HepG2 (cell line): ENCODE results near the gene ATAD3C. TPM values are rescaled to one million over a fixed set of nuclear protein-coding genes. Genes with fewer than 3 reads are reported as not detected.
A peak's percentile ranks its signal among the peaks of the same experiment; 100 is the strongest.

ENCODE experiments used
- ATAC-seq: fragments of 200-7000 bp; cut with Tn5 transposase; 3 replicates; pipeline ENCODE4 v1.9.1; 2020; ENCODE audit warnings: mild to moderate bottlenecking, moderate library complexity
- BruUV-seq: library from RNA; stranded (reverse); fragments of 400-500 nt; replicated peaks from 2 replicates; lab custom pipeline; 2021; lab: Mats Ljungman, UMichigan
- CTCF ChIA-PET: fragments of 300-600 bp; formaldehyde crosslinking; extraction: SDS; loops from one replicate; lab custom pipeline; 2021; ENCODE audit warnings: low total read pairs, inconsistent platforms, low intra/inter-chr PET ratio; lab: Yijun Ruan, JAX
- POLR2A ChIA-PET: fragments of 350-600 bp; sonication (Branson Sonifier 250); formaldehyde crosslinking; loops from one replicate; lab custom pipeline; 2020; ENCODE audit warnings: antibody characterized with exemption, inconsistent platforms; lab: Yijun Ruan, JAX
- DNase-seq: peaks from one replicate; pipeline ENCODE4 v3.0.0-alpha.2; 2015; ENCODE audit warnings: low spot score
- FAIRE-seq: peaks from 3 replicates; lab custom pipeline; 2011; peaks lifted over from hg19 to GRCh38; lab: Jason Lieb, UNC
- H2AFZ ChIP-seq: one replicate; pipeline ENCODE4 v1.6.1; 2011; ENCODE audit warnings: low read length, inconsistent platforms
- H3K27ac ChIP-seq: fragments of 300-600 bp; 3 replicates; pipeline ENCODE4 v1.8.0; 2011; ENCODE audit warnings: mixed run types, mild to moderate bottlenecking, mixed read lengths, low read length, inconsistent platforms; ENCODE audit not compliant: insufficient read depth; ENCODE audit errors: extremely low read length
- H3K27me3 ChIP-seq, 2 experiments: fragments of 200-600 bp in 1 of 2; 2 replicates in 1 of 2; 3 replicates in 1 of 2; pipeline versions ENCODE4 v1.6.0 to v1.8.0; 2011; ENCODE audit warnings: low read length in 2 of 2, mild to moderate bottlenecking in 2 of 2, moderate library complexity in 2 of 2, inconsistent platforms in 1 of 2; ENCODE audit not compliant: insufficient read depth in 2 of 2, control insufficient read depth in 1 of 2
- H3K36me3 ChIP-seq, 2 experiments: fragments of 200-600 bp in 1 of 2; replicated peaks in 1 of 2; 2 replicates in 1 of 2; 3 replicates in 1 of 2; pipeline versions ENCODE4 v1.5.1 to v1.8.0; 2011; ENCODE audit warnings: low read length in 2 of 2, inconsistent platforms in 1 of 2; ENCODE audit not compliant: insufficient read depth in 2 of 2, control insufficient read depth in 1 of 2
- H3K4me1 ChIP-seq: 2 replicates; pipeline ENCODE4 v1.5.1; 2012; ENCODE audit warnings: low read length, inconsistent platforms; ENCODE audit not compliant: insufficient read depth
- H3K4me2 ChIP-seq: 2 replicates; pipeline ENCODE4 v1.6.0; 2011; ENCODE audit warnings: low read depth, low read length, inconsistent platforms
- H3K4me3 ChIP-seq, 3 experiments: fragments of 200-600 bp in 1 of 3; sonication (generic), shearing (Covaris generic) in 1 of 3; replicated peaks in 1 of 3; 2 replicates each; pipeline ENCODE4 v1.5.1; 2011 to 2016; ENCODE audit warnings: low read length in 3 of 3, inconsistent platforms in 2 of 3, low read depth in 2 of 3, mild to moderate bottlenecking in 2 of 3, control low read depth in 1 of 3, mixed read lengths in 1 of 3; ENCODE audit not compliant: insufficient read depth in 1 of 3
- H3K79me2 ChIP-seq: one replicate; pipeline ENCODE4 v1.6.1; 2011; ENCODE audit warnings: low read length, inconsistent platforms; ENCODE audit not compliant: insufficient read depth
- H3K9ac ChIP-seq: 2 replicates; pipeline ENCODE4 v1.6.0; 2011; ENCODE audit warnings: mild to moderate bottlenecking, low read depth, low read length, inconsistent platforms; ENCODE audit not compliant: insufficient read depth
- H3K9me3 ChIP-seq: 2 replicates; pipeline ENCODE4 v1.5.1; 2012; ENCODE audit warnings: mild to moderate bottlenecking, low read length
- H4K20me1 ChIP-seq: 2 replicates; pipeline ENCODE4 v1.6.0; 2011; ENCODE audit warnings: inconsistent platforms, mild to moderate bottlenecking, low read length, moderate library complexity; ENCODE audit not compliant: insufficient read depth
- CREB1 ChIP-seq, 2 experiments: fragments of 450-650 bp in 1 of 2; IDR thresholded peaks; 2 replicates each; pipeline ENCODE4 v1.6.1; 2016 to 2017; ENCODE audit warnings: control low read depth in 1 of 2, mild to moderate bottlenecking in 1 of 2, missing compliant biosample characterization in 1 of 2, missing genetic modification characterization in 1 of 2
- HNRNPL ChIP-seq: fragments of 200-400 bp; formaldehyde crosslinking; IDR thresholded peaks from 2 replicates; pipeline ENCODE4 v1.6.1; 2017; ENCODE audit warnings: mild to moderate bottlenecking, low read depth, low read length
- ISL2 ChIP-seq: sonication (generic); formaldehyde crosslinking; IDR thresholded peaks from 2 replicates; pipeline ENCODE4 v1.5.0; 2020; ENCODE audit warnings: missing genetic modification reagents
- MAFK ChIP-seq, 2 experiments: IDR thresholded peaks in 1 of 2; conservative IDR thresholded peaks in 1 of 2; 2 replicates each; pipeline ENCODE4 v1.6.1; 2011; ENCODE audit warnings: improper control_type of control experiment in 2 of 2, low read length in 2 of 2
- MEF2D ChIP-seq: sonication (generic); formaldehyde crosslinking; IDR thresholded peaks from 2 replicates; pipeline ENCODE4 v1.5.1; 2020; ENCODE audit warnings: mild to moderate bottlenecking, missing genetic modification reagents
- ONECUT2 ChIP-seq: sonication (generic); formaldehyde crosslinking; IDR thresholded peaks from 2 replicates; pipeline ENCODE4 v1.4.0; 2020; ENCODE audit warnings: missing genetic modification reagents
- RBFOX2 ChIP-seq: fragments of 200-400 bp; formaldehyde crosslinking; IDR thresholded peaks from 2 replicates; pipeline ENCODE4 v1.6.1; 2017; ENCODE audit warnings: low read depth, mild to moderate bottlenecking, low read length
- RBM39 ChIP-seq: fragments of 200-400 bp; formaldehyde crosslinking; IDR thresholded peaks from one replicate; pipeline ENCODE4 v1.6.1; 2018; ENCODE audit warnings: antibody characterized with exemption, mild to moderate bottlenecking, low read depth, low read length; ENCODE audit not compliant: poor library complexity, severe bottlenecking
- ZNF382 ChIP-seq: sonication (generic); formaldehyde crosslinking; IDR thresholded peaks from 2 replicates; pipeline ENCODE4 v1.5.0; 2020; ENCODE audit warnings: missing genetic modification reagents, mild to moderate bottlenecking, borderline replicate concordance
- WGBS: methylation state at CpG from one replicate; pipeline ENCODE4 v1.1.6; 2017; ENCODE audit warnings: low lambda C conversion rate; 5-methylcytosine and 5-hydroxymethylcytosine counted together
- in situ Hi-C: cut with HindIII; loops from 2 replicates; pipeline ENCODE4 v1.10.0; 2017; ENCODE audit warnings: low pct_unique_long_range_greater_than_20kb; ENCODE audit not compliant: extremely low pct_ligation_motif_present
- intact Hi-C: fragments of 100-400 bp; cut with micrococcal nuclease; formaldehyde crosslinking; loops from one replicate; pipeline ENCODE4 v1.10.0; 2022; ENCODE audit not compliant: unreplicated experiment
- polyA plus RNA-seq, 8 experiments: library from polyadenylated mRNA; depleted of rRNA in 3 of 8; stranded (reverse) in 7 of 8; unstranded in 1 of 8; fragments of >200 nt; fragmentation: Illumina TruSeq in 4 of 8; extraction: Trizol in 4 of 8; gene quantifications; 2 replicates each; pipeline versions ENCODE4 v1.2.1 to v1.2.3, GENCODE V29; 2011 to 2016; ENCODE audit warnings: low read depth in 4 of 8, missing spikeins in 1 of 8, mixed read lengths in 1 of 8; ENCODE audit not compliant: insufficient read depth in 1 of 8
- total RNA-seq, 5 experiments: library from RNA; depleted of rRNA; stranded (reverse); fragments of >200 nt; fragmentation: Illumina TruSeq; extraction: Trizol; gene quantifications; 2 replicates each; pipeline ENCODE4 v1.2.3, GENCODE V29; 2016; ENCODE audit warnings: low read depth in 1 of 5
- TF ChIP-seq, protein P1 (sequence below): sonication (generic); formaldehyde crosslinking; IDR thresholded peaks from 2 replicates; pipeline ENCODE4 v1.4.0; 2020; ENCODE audit warnings: missing genetic modification reagents
- TF ChIP-seq, protein P2 (sequence below): sonication (generic); formaldehyde crosslinking; conservative IDR thresholded peaks from 2 replicates; pipeline ENCODE4 v1.4.0; 2020; ENCODE audit warnings: mild to moderate bottlenecking, missing genetic modification reagents, moderate library complexity
- TF ChIP-seq, protein P3 (sequence below): sonication (generic); formaldehyde crosslinking; IDR thresholded peaks from 2 replicates; pipeline ENCODE4 v1.8.1; 2023; ENCODE audit warnings: mild to moderate bottlenecking, missing genetic modification reagents

Gene ATAD3C
- total and polyA plus RNA-seq, 2 of the 13 experiments (the other 11 are each of a cell fraction or from before 2014, with no cell fraction given), result 2.4 to 3.2 TPM

DNA sequence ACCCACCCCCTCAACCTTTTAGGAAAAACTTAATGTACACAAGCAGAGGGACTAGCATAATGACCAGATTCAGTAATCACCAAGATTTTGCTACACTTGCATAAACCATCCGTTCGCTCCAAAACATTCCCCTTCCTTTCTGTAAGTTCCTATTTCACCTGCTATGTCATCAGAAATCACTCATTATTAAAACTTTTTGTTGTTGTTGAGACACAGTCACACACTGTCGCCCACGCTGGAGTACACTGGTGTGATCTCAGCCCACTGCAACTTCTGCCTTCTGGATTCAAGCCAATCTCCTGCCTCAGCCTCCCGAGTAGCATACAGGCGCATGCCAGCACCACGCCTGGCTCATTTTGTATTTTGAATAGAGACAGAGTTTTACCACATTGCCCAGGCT lies 45.8 kb upstream of the ATAD3C start (continued):
- TF ChIP-seq MAFK (conservative IDR thresholded peaks at IDR 0.05 in 1 of 2, IDR thresholded peaks at IDR 0.05 in 1 of 2; ENCODE audit: low read length in 2 of 2) (peak; percentile 39 to 50), RBFOX2 (0 out of 2 replicates have a peak, but pooled peaks have one; percentile 16)

DNA sequence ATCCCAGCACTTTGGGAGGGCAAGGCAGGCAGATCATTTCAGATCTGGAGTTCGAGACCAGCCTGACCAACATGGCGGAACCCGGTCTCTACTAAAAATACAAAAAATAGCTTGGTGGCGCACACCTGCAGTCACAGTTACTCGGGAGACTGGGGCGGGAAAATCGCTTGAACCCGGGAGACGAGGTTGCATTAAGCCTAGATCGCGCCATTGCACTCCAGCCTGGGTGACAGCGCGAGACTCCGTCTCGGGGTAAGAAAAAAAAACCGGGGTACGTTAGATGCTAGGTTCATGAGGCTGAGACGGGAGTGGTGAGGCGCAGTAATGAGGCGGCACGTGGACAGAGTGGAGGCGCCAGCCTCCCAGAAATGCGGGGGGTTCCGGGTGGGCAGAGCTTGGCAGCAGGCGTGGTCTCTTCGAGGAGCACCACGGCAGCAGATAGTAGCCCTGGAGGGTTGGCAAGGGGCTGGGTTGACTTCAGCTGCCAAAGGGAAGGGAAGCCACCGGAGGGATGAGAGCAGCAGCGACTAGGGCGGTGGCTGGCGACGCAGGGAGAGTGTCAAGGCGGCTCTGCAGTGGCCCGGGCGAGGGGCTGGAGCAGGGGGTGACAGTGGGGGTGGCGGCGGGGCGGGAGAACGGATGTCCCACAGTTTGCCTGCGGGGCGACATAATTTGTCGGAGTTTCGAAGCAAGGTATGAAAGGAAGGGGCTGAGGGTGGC lies 43.2 kb upstream of the ATAD3C start:
- Histone ChIP-seq H3K9ac (peak overlapping the region; percentile 96), H3K27me3 (no peaks in the 10 kb centered on the region), H4K20me1 (peaks cover 29% of the 10 kb centered on the region), H3K4me3 (peak overlapping the region; percentile 81 to 89 (median 87)), H2AFZ (no peak overlapping the region), H3K9me3 (no peaks in the 10 kb centered on the region), H3K27ac (peak overlapping the region; percentile 91), H3K4me1 (peaks cover 58% of the 10 kb centered on the region), H3K4me2 (peak overlapping the region; percentile 81), H3K79me2 (peaks cover 46% of the 10 kb centered on the region), H3K36me3 (peaks cover 6 to 26% of the 10 kb centered on the region in 2 experiments; a peak in 3 of 5 replicates)
- BruUV-seq, result no TSS peak
- ChIA-PET POLR2A (interaction anchor here (0.8 to 12.4 kb wide), 11 partner anchors 9 to 105 kb away, joined by 3 to 355 read pairs (median 5); partner anchors contain the start of genes ANKRD65, AURKAIP1 and VWA1), CTCF (interaction anchor here (1.3 kb wide), 1 partner anchor 35 kb away, joined by 3 read pairs; no protein-coding TSS in a partner anchor)
- WGBS, result 44% methylated on average over 39 of the region's 43 CpGs
- in situ Hi-C loops, result no loop called here
- intact Hi-C loops, result loop anchor here (5.0 kb wide), 1 partner anchor 36 kb away; no protein-coding TSS in a partner anchor
- peak; percentile 15 for ATAC-seq
- DNase-seq, result no peak
- FAIRE-seq, result no peak
- TF ChIP-seq, protein P1, sequence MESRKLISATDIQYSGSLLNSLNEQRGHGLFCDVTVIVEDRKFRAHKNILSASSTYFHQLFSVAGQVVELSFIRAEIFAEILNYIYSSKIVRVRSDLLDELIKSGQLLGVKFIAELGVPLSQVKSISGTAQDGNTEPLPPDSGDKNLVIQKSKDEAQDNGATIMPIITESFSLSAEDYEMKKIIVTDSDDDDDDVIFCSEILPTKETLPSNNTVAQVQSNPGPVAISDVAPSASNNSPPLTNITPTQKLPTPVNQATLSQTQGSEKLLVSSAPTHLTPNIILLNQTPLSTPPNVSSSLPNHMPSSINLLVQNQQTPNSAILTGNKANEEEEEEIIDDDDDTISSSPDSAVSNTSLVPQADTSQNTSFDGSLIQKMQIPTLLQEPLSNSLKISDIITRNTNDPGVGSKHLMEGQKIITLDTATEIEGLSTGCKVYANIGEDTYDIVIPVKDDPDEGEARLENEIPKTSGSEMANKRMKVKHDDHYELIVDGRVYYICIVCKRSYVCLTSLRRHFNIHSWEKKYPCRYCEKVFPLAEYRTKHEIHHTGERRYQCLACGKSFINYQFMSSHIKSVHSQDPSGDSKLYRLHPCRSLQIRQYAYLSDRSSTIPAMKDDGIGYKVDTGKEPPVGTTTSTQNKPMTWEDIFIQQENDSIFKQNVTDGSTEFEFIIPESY (CRISPR knock-in tag), result peak; percentile 11; the same call in 1 of the 2 replicates
- TF ChIP-seq CREB1 (IDR thresholded peaks at IDR 0.05) (no peak), CREB1 (CRISPR knock-in tag; IDR thresholded peaks at IDR 0.05) (no peak), ZNF382 (CRISPR knock-in tag) (no peak), ONECUT2 (no peak), MEF2D (CRISPR knock-in tag) (no peak), ISL2 (no peak), HNRNPL (no peak), RBM39 (no peak)
- TF ChIP-seq, protein P2, sequence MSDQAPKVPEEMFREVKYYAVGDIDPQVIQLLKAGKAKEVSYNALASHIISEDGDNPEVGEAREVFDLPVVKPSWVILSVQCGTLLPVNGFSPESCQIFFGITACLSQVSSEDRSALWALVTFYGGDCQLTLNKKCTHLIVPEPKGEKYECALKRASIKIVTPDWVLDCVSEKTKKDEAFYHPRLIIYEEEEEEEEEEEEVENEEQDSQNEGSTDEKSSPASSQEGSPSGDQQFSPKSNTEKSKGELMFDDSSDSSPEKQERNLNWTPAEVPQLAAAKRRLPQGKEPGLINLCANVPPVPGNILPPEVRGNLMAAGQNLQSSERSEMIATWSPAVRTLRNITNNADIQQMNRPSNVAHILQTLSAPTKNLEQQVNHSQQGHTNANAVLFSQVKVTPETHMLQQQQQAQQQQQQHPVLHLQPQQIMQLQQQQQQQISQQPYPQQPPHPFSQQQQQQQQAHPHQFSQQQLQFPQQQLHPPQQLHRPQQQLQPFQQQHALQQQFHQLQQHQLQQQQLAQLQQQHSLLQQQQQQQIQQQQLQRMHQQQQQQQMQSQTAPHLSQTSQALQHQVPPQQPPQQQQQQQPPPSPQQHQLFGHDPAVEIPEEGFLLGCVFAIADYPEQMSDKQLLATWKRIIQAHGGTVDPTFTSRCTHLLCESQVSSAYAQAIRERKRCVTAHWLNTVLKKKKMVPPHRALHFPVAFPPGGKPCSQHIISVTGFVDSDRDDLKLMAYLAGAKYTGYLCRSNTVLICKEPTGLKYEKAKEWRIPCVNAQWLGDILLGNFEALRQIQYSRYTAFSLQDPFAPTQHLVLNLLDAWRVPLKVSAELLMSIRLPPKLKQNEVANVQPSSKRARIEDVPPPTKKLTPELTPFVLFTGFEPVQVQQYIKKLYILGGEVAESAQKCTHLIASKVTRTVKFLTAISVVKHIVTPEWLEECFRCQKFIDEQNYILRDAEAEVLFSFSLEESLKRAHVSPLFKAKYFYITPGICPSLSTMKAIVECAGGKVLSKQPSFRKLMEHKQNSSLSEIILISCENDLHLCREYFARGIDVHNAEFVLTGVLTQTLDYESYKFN (CRISPR knock-in tag), result no peak
- TF ChIP-seq, protein P3, sequence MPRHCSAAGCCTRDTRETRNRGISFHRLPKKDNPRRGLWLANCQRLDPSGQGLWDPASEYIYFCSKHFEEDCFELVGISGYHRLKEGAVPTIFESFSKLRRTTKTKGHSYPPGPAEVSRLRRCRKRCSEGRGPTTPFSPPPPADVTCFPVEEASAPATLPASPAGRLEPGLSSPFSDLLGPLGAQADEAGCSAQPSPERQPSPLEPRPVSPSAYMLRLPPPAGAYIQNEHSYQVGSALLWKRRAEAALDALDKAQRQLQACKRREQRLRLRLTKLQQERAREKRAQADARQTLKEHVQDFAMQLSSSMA (CRISPR knock-in tag), result no peak
